LHCN-M2 (cell line): ENCODE data around the gene LNPK. TPM values are rescaled to one million over a fixed set of nuclear protein-coding genes. Genes with fewer than 3 reads are reported as not detected.
A peak's percentile ranks its signal among the peaks of the same experiment; 100 is the strongest.
"Not testable (repeated sequence)": the region's sequence is repeated elsewhere in the genome, so short reads cannot be mapped to it uniquely, and the experiment has no call there.

Source experiments
- DNase-seq: peaks from one replicate; pipeline ENCODE4 v3.0.0-alpha.2; 2012; ENCODE audit warnings: low read depth
- total RNA-seq: library from RNA; depleted of rRNA; stranded (reverse); fragments of >200 nt; gene quantifications from 2 replicates; pipeline ENCODE4 v1.2.3, GENCODE V29; 2014

Gene LNPK
- total RNA-seq, 1 experiment from 2014 or later = 46.0 TPM

DNA sequence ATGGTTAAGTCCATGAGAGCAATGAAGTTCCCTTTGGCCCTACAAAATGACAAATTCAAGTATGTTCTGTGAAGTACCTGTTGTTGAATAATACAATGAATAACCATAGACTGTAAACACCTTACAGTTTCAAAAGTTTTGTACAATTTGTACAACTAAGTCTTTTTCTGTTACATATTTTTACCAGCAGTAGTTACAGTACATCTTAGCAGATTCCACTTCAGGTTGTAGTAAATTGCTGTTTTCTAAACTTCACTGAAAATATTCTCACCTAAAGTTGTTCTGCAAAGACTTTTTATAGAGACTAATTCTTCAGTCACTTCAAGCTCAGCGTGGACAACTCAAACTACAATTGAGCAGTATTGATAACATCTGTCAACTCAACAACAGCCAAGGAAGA lies 28.7 kb downstream of the LNPK start:
- no peak for DNase-seq

DNA sequence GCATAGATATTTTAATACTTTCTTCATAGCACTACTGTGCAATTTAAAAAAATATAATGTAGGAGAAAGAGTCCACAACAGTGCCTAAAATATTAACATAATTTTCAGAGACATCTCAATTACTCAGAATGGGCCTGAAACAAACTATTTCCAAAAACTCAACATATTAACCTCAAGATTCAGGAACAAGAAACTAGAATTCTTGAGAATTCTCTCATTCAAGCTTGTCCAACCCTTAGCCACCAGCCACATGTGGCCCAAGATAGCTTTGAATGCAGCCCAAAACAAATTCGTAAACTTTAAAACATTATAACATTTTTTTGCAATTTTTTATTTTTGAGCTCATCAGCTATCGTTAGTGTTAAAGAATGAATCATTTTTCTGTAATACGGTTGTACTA lies 35.2 kb downstream of the LNPK start:
- no peak for DNase-seq

DNA sequence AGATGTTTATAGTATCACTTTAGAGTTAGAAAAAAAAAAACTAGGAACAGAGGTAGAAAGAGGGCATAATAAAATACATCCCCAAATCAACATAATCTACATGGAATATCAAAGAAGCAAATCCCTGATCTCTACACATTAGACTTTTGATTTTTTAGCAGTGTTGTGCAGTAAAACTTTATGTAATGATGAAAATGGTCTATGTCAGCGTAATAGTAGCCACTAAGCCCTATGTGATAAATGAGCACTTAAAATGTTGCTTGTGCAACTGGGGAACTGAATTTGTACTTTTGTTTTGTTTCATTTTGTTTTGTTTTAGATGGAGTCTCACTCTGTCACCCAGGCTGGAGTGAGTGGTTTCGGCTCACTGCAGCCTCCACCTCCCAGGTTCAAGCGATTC lies 36.3 kb downstream of the LNPK start:
- DNase-seq = no peak

DNA sequence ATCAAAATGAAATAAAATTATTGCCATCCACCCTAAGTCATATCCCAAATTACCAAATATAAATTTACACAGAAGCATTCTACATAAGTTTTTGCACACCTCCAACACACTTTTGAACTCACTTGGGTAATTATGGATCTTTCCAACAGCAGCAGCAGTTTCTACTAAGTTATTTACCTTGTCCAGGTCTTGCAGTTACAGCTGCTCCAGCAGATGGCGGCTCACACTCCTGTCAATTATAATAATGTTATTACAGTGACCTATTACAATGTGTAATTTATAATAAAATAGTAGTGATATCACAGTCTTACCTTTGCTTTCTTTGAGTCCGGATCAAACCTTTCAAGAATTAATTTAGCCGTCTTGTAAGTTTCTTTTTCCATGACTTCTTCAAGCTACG lies 37.9 kb downstream of the LNPK start:
- DNase-seq = no peak

DNA sequence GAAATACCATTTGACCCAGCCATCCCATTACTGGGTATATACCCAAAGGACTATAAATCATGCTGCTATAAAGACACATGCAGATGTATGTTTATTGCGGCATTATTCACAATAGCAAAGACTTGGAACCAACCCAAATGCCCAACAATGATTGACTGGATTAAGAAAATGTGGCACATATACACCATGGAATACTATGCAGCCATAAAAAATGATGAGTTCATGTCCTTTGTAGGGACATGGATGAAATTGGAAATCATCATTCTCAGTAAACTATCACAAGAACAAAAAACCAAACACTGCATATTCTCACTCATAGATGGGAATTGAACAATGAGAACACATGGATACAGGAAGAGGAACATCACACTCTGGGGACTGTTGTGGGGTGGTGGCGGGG lies 38.9 kb downstream of the LNPK start:
- not testable (repeated sequence) for DNase-seq

DNA sequence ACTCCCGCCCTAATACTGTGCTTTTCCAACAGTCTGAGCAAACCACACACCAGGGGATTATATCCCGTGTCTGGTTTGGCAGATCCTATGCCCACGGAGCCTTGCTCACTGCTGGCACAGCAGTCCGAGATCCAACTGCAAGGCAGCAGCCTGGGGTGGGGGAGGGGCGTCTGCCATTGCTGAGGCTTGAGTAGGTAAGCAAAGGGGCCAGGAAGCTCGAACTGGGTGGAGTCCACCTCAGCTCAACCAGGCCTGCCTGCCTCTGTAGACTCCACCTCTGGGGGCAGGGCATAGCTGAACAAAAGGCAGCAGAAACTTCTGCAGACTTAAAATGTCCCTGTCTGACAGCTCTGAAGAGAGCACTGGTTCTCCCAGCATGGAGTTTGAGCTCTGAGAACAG lies 44.2 kb downstream of the LNPK start:
- no peak for DNase-seq

DNA sequence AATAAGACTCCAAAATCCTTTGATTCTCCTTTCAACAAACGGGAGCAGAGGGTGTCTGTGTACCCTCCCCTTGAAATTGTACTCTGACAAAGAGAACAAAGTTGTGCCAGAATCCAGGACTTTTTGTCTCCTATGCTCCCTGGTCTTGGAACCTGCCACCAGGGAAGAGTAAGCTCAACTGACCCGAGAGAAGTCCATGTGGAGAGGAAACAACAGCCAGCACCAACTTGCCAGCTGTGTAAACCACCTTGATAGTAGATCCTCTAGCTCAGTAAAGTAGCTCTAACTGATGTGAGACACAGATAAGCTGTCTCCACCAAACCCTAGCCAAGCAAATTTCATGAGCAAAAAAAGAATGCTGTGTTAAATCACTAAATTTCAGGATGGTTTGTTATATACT lies 46.9 kb downstream of the LNPK start:
- DNase-seq = no peak

DNA sequence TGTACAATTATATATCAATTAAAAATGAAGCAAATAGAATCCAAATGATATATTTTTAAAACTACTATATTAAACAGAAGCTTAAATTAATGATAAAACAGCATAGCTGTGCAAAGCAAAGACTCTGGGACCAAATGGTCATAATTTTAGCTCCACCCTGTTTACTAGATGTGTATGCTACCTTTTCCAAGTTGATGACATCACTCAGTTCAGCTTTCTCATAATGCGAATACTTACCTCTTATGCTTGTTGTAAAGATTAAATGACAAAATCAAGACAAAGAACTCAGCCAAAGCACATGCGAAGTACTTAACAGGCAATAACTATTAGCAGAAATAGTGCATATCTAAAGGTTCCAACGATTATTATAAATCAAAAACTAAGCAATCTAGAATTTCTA lies 51.6 kb downstream of the LNPK start:
- DNase-seq = no peak

DNA sequence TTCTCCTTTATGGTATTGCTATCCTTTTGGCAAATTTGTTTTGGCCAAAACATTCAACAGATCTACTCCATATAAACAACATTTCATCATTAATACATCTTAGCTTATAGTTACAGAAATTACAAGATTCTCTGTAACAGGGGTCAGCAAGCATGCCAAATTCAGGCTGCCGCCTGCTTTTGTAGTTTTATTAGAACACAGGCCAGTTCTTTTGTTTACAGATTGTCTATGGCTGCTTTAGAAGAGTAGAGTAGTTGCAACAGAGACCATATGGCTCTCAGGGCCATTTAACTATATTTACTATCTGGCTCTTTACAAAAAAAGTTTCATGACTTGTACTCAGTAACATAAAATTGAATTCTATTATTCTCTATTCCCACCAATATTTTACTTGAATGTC lies 53.9 kb downstream of the LNPK start:
- DNase-seq = no peak

DNA sequence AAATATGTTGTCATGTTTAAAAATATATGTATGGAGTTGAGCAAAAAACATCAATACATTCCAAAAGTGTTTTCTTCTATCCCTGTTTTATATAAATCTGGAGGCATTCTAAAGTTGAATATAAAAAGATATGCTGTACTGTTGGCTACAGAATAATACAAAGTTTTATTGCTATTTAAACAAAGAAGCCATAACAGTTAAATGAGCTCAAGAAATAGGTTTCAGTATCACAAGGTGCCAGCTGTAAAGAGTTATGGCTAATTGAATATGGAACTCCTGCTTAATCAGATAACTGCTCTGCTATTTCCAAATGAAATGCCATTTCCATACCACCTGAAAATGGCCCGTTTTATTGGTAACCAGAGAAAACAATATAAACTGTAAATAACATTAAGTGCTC lies 55.0 kb downstream of the LNPK start:
- no peak for DNase-seq

DNA sequence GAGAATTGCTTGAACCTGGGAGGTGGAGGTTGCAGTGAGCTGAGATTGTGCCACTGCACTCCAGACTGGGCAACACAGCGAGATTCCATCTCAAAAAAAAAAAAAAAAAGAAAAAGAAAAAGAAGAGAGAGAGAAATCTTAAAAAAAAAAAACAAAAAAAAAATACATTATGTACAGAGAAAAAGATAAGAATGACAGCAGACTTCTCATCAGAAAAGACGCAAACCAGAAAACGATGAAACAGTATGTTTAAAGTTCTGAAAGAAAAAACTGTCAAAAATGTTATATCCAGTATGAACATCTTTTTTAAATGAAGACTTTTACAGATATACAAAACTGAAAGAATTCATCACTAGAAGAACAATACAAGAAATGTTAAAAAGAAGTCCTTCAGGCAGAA lies 60.4 kb downstream of the LNPK start:
- DNase-seq = no peak

DNA sequence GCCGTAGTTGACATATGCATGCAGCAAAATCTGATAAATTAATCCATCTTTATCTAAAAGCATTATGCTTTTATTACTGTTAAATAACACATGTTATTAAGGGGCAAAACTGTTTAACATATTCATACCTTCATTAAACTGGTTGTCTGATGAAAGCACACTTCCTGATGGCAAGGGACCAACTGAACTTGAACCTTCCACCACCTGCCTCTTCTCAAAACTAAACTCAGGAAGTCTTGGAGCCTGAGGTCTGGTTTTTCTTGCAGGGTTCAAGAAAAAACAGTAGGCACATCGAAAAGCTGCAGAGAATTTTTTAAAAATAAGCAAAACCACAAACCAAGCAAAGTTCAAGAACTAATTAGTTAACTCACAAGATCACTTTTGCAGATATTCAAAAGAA lies 64.9 kb downstream of the LNPK start:
- no peak for DNase-seq

DNA sequence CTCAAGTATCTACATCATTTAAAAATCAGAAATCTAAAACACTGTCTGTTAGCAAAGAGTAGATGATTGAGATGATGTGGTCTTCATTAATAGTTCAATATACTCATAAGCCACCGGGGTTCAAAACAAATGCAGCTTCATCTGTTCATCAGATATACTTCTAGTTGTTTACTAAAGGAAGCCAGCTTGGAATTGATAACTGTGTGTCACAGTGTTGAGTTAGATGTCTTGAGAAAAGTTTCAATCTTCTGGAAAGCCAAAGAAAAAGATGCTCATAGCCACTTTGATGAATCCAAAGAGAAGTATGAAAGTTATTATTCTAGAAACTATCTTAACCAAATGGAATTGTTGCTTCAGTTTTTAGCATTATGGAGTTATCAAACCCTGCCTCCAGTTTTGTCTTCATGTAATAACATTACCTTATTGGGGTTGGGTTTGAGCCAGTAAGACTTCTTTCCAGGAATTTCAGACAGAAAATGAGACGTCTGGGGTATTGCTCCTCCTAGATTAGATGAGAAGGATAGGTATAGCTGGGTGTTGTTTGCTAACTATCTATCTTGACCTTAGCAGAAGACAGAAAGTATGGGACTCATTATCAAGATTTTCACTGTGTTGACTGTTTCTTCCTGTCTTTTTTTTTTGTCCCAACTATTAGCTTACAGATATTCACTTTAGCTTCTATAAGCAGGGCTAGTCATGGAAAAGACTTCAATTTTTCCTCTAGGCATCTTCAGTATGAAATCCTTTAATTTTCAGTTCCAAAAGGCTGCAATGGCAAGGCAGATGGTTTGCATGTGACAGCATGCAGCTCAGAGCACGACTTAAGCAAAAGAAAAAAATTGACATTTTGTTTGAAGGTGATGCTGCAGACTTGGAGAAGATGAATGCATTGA lies 66.5 kb downstream of the LNPK start:
- DNase-seq = no peak

DNA sequence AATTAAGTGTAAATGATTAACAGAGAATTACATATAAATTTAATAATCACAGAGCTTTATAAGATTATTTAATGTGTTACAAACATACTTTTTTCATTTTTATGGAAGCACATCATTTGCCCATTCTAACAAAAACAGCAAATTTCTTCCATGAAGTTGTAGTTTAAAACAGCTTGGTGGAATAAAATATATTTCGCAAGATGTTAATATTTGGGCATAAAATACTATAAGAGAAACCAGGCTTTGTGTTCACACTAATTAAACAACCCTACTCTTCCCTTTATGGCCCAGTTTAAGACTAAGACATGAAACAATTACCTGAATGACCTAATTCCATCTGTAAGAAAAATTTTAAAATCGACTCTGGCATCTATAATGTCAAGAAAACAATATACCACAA lies 69.4 kb downstream of the LNPK start:
- no peak for DNase-seq

DNA sequence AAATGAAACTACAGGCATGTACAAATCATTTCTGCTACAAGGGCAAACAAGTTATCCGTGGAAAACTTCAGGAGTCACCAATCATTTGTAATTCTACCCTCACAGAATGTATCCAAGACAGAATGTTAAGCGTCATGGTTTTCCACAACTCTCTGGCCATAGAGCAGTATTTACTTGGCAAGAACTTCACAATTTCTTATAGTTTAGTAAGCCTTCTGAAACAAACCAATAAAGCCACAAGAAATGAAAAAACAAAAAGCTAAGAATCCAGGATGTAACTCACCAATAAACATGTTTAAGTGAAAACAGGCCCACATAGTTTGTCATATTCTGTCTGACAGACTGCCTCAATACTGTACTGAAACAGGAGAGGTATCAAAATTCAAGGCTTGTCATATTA lies 70.3 kb downstream of the LNPK start:
- peak; percentile 88 for DNase-seq

DNA sequence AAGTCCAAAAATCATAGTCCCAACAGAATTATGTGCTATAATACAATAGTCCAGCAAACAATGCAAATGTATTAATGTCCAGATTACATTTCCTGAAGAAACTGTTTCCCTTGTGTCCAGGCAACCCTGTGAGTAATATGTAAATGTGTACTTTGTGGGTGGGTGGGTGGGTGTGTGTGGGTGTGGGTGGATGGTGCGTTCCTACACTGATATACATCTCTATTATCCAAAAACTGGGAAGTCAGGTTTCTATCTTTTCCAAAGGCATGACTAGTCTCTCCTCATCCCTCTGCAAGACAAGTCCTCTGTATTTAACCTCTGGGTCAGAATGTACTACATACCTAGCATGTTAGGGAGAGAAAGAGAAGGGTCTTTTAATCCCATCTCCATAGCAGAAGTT lies 71.6 kb downstream of the LNPK start:
- DNase-seq = peak; percentile 29

DNA sequence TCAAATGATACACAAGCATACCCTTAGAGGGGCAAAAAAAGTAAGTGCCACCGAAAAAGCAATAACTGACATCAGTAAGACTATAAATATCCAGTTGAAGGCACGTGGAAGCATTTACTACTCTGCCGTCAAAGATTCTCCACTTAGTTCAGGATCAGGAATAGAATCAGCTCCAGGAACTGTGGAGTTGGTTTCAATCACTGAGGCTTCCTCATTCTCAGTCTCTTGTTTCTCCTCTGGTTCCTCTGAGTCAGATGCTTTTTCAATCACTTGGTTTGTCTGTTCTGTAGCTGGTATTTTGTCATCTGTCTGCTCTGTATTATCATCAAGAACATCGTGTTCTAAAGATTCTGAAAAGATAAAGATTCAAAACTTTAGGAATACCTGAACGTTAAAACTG lies 72.2 kb downstream of the LNPK start:
- DNase-seq = peak; percentile 84

DNA sequence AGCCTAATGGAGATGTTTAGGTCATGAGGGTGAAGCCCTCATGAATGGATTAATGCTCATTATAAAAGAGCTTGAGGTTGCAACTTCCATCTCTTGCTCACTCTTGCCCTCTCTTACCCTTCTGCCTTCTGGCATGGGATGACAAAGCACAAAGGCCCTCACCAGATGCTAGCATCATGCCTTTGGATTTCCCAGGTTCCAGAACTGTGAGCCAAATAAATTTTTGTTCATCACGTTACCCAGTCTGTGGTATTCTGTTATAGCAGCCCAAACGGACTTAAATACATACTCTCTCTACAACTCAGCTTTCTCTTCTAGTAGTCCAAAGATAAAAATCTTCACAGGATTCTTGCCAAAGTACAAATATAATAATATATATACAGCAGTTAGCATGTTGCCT lies 75.8 kb downstream of the LNPK start:
- peak; percentile 57 for DNase-seq

DNA sequence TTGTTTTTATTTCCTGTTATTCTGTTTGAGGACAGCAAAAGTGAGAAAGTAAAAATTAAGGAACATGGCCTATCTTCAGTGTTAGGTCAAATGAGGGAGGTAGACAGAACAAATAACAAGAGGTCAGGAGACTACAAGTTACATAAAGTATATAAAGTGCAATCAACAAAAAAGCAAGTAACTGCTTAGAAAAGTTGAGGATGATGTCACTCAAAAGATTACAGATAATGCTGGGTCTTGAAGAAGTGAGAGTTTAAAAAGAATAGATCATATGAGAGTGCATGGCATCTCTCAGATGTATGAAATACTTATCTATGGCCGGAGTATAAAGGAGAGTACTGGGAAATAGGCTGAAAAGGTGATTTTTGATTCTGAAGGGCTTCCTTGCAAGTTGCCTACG lies 79.9 kb downstream of the LNPK start:
- DNase-seq = no peak

DNA sequence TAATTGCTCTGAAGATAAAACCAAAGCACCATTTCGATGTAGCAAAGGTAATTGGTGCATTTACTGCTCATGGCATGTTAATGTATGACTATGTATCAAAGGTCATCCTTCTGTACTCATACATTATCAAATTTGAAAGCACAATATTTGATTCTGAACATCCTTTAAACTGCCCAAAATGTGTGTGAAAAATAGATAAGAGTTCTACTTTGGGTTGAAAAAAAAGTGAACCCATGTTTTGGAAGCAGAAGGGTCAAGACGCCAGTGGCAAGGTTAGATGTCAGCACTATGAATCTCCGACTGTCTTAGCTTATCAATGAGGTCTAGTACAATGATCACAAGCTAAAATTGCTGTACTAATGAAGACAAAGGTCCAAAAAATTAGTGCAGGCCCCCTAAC lies 83.1 kb downstream of the LNPK start:
- DNase-seq = no peak

DNA sequence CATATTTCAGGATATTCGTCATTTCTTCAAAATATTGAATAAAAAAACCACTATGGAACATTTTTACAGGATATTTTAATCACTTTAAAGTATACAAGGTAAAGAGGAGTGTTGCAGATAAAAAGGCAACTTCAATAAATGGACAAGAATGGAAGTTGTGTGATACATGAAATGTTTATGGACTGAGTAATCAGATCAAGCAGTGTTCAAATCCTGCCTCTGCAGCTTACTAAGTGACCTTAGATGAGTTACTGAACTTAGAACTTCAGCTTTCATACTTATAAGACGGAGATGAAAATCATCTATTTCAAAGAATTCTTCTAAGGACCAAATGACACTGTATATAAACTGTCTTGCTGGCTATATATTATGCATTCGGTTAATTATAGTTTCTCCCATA lies 87.2 kb downstream of the LNPK start:
- no peak for DNase-seq

DNA sequence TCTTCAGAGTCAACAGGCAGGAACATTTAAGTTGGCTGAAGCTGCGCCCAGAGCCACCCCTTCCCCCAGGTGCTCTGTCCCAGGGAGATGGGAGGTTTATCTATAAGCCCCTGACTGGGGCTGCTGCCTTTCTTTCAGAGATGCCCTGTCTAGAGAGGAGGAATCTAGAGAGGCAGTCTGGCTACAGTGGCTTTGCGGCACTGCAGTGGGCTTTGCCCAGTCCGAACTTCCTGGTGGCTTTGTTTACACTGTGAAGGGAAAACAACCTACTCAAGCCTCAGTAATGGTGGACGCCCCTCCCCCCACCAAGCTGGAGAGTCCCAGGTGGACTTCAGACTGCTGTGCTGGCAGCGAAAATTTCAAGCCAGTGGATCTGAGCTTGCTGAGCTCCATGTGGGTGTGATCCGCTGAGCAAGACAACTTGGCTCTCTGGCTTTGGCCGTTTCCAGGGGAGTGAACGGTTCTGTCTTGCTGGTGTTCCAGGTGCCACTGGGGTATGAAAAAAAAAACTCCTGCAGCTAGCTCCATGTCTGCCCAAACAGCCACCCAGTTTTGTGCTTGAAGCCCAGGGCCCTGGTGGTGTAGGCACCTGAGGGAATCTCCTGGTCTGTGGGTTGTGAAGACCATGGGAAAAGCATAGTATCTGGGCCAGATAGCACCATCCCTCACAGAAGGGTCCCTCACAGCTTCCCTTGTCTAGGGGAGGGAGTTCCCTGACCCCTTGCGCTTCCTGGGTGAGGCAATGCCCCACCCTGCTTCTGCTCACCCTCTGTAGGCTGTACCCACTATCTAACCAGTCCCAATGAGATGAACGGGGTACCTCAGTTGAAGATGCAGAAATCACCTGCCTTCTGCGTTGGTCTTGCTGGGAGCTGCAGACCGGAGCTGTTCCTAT lies 88.0 kb downstream of the LNPK start:
- DNase-seq = not testable (repeated sequence)

DNA sequence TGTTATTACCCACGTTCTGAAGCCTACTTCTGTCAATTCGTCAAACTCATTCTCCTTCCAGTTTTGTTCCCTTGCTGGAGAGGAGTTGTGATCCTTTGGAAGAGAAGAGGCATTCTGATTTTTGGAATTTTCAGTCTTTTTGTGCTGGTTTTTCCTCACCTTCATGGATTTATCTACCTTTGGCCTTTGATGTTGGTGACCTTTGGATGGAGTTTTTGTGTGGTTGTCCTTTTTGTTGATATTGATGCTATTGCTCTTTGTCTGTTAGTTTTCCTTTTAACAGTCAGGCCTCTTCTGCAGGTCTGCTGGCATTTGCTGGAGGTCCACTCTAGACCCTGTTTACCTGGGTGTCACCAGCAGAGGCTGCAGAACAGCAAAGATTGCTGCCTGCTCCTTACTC lies 88.8 kb downstream of the LNPK start:
- DNase-seq = not testable (repeated sequence)
